GM12878 (cell line): Measurements from ENCODE around the gene LDLRAD3. TPM values are rescaled to one million over a fixed set of nuclear protein-coding genes. Genes with fewer than 3 reads are reported as not detected.

ENCODE experiments used
- ATAC-seq: fragments of 200-7000 bp; cut with Tn5 transposase; 3 replicates; pipeline ENCODE4 v1.9.1; 2020; ENCODE audit warnings: mild to moderate bottlenecking, moderate library complexity
- BruUV-seq: library from RNA; stranded (reverse); fragments of 400-500 nt; replicated peaks from 2 replicates; lab custom pipeline; 2021; lab: Mats Ljungman, UMichigan
- CTCF ChIA-PET: fragments of 300-600 bp; sonication (Branson Sonifier 250); formaldehyde crosslinking; extraction: SDS; loops from one replicate; lab custom pipeline; 2021; ENCODE audit warnings: inconsistent platforms; lab: Yijun Ruan, JAX
- POLR2A ChIA-PET: fragments of 350-600 bp; formaldehyde crosslinking; extraction: SDS; loops from one replicate; lab custom pipeline; 2021; ENCODE audit warnings: inconsistent platforms; lab: Charles Lee
- RAD21 ChIA-PET: fragments of 300-600 bp; sonication (Branson Sonifier 250); formaldehyde crosslinking; loops from one replicate; lab custom pipeline; 2023; ENCODE audit warnings: antibody characterized with exemption; ENCODE audit not compliant: unreplicated experiment; lab: Charles Lee
- SMC1A ChIA-PET: fragments of 300-600 bp; sonication (Branson Sonifier 250); formaldehyde crosslinking; loops from one replicate; lab custom pipeline; 2023; ENCODE audit not compliant: unreplicated experiment, uncharacterized antibody; lab: Charles Lee
- DNase-seq: peaks from one replicate; pipeline ENCODE4 v3.0.0-alpha.2; 2011; ENCODE audit warnings: low read depth, low spot score
- FAIRE-seq: peaks from 3 replicates; lab custom pipeline; 2011; peaks lifted over from hg19 to GRCh38; lab: Jason Lieb, UNC
- H2AFZ ChIP-seq: 2 replicates; pipeline ENCODE4 v1.6.0; 2011; ENCODE audit warnings: low read depth, low read length, control low read depth; ENCODE audit not compliant: control insufficient read depth
- H3K27ac ChIP-seq: 2 replicates; pipeline ENCODE4 v1.5.1; 2011; ENCODE audit warnings: control low read depth; ENCODE audit not compliant: control insufficient read depth, insufficient read depth
- H3K27me3 ChIP-seq, 2 experiments: replicated peaks in 1 of 2; 2 replicates each; pipeline versions ENCODE4 v1.6.0 to v1.6.1; 2011; ENCODE audit warnings: low read length in 1 of 2; ENCODE audit not compliant: control insufficient read depth in 2 of 2, insufficient read depth in 2 of 2
- H3K36me3 ChIP-seq, 2 experiments: 2 replicates each; pipeline ENCODE4 v1.5.1; 2011; ENCODE audit warnings: low read length in 1 of 2; ENCODE audit not compliant: control insufficient read depth in 2 of 2, insufficient read depth in 2 of 2
- H3K4me1 ChIP-seq: 2 replicates; pipeline ENCODE4 v1.6.1; 2011; ENCODE audit warnings: mild to moderate bottlenecking, low read length, moderate library complexity, mixed read lengths; ENCODE audit not compliant: control insufficient read depth, insufficient read depth
- H3K4me2 ChIP-seq: 2 replicates; pipeline ENCODE4 v1.6.0; 2011; ENCODE audit warnings: control low read depth; ENCODE audit not compliant: control insufficient read depth, insufficient read depth
- H3K4me3 ChIP-seq: fragments of 200-600 bp; sonication (generic); 2 replicates; pipeline ENCODE4 v1.5.1; 2016
- H3K79me2 ChIP-seq: 2 replicates; pipeline ENCODE4 v1.6.0; 2011; ENCODE audit warnings: low read length; ENCODE audit not compliant: control insufficient read depth, insufficient read depth
- H3K9ac ChIP-seq: 2 replicates; pipeline ENCODE4 v1.8.0; 2011; ENCODE audit warnings: low read length, control low read depth, mixed read lengths; ENCODE audit not compliant: control insufficient read depth, insufficient read depth
- H3K9me3 ChIP-seq: replicated peaks from 3 replicates; pipeline ENCODE4 v1.5.1; 2011; ENCODE audit warnings: mild to moderate bottlenecking, low read length; ENCODE audit not compliant: control insufficient read depth, insufficient read depth
- H4K20me1 ChIP-seq: 2 replicates; pipeline ENCODE4 v1.6.0; 2011; ENCODE audit not compliant: control insufficient read depth, insufficient read depth
- JUNB ChIP-seq: IDR thresholded peaks from 2 replicates; pipeline ENCODE4 v1.6.1; 2016; ENCODE audit warnings: antibody characterized with exemption, mild to moderate bottlenecking
- MLLT1 ChIP-seq: fragments of 450-650 bp; IDR thresholded peaks from 2 replicates; pipeline ENCODE4 v1.6.1; 2016; ENCODE audit warnings: mild to moderate bottlenecking
- NFXL1 ChIP-seq: fragments of 450-650 bp; IDR thresholded peaks from 2 replicates; pipeline ENCODE4 v1.6.1; 2017; ENCODE audit warnings: antibody characterized with exemption, mild to moderate bottlenecking, borderline replicate concordance
- POLR2AphosphoS5 ChIP-seq: IDR thresholded peaks from 2 replicates; pipeline ENCODE4 v1.6.1; 2011; ENCODE audit warnings: mild to moderate bottlenecking, low read length, inconsistent platforms
- POU2F2 ChIP-seq: IDR thresholded peaks from 3 replicates; pipeline ENCODE4 v1.6.1; 2011; ENCODE audit warnings: low read depth, mild to moderate bottlenecking, low read length, borderline replicate concordance
- RAD21 ChIP-seq: IDR thresholded peaks from 2 replicates; pipeline ENCODE4 v1.6.1; 2011; ENCODE audit warnings: mild to moderate bottlenecking, low read depth, low read length, moderate library complexity; ENCODE audit not compliant: insufficient read depth
- RUNX3 ChIP-seq: IDR thresholded peaks from 2 replicates; pipeline ENCODE4 v1.6.1; 2012; ENCODE audit warnings: low read length, inconsistent platforms
- SPI1 ChIP-seq: IDR thresholded peaks from 2 replicates; pipeline ENCODE4 v1.6.1; 2011; ENCODE audit warnings: low read depth, mild to moderate bottlenecking, low read length, moderate library complexity, borderline replicate concordance; ENCODE audit not compliant: insufficient read depth
- TCF7 ChIP-seq: IDR thresholded peaks from 2 replicates; pipeline ENCODE4 v1.6.1; 2014; ENCODE audit warnings: antibody characterized with exemption, borderline replicate concordance
- YY1 ChIP-seq: IDR thresholded peaks from 2 replicates; pipeline ENCODE4 v1.6.1; 2011; ENCODE audit warnings: low read depth, mild to moderate bottlenecking, low read length
- WGBS: methylation state at CpG from one replicate; pipeline ENCODE4 v1.1.6; 2016; ENCODE audit warnings: low lambda C conversion rate; ENCODE audit not compliant: insufficient replicate concordance, insufficient coverage; ENCODE audit errors: missing lambda C conversion rate; 5-methylcytosine and 5-hydroxymethylcytosine counted together
- in situ Hi-C: fragments of 300-500 bp; cut with MboI; formaldehyde crosslinking; loops from 9 replicates; pipeline ENCODE4 v1.14.3; 2018; ENCODE audit warnings: mixed read lengths
- intact Hi-C: fragments of 100-400 bp; cut with micrococcal nuclease; formaldehyde crosslinking; loops from one replicate; pipeline ENCODE4 v1.14.2; 2022; ENCODE audit not compliant: unreplicated experiment
- polyA plus RNA-seq, 11 experiments: library from polyadenylated mRNA; depleted of rRNA in 4 of 11; unstranded in 6 of 11; stranded (reverse) in 5 of 11; fragments of >200 nt; fragmentation: Nextera tagmentation in 4 of 11; fragmentation: Illumina TruSeq in 1 of 11; extraction: Ambion mirVana in 4 of 11; extraction: Trizol in 1 of 11; gene quantifications; 1 replicate in 1 of 11; 2 replicates in 10 of 11; pipeline versions ENCODE4 v1.2.1 to v1.2.3, GENCODE V29; 2011 to 2016; ENCODE audit warnings: inconsistent platforms in 2 of 11, missing spikeins in 2 of 11, low read depth in 1 of 11
- total RNA-seq, 4 experiments: library from RNA; depleted of rRNA in 3 of 4; stranded (reverse); fragments of >200 nt in 3 of 4; fragmentation: Illumina TruSeq in 1 of 4; extraction: Trizol in 1 of 4; gene quantifications; 2 replicates each; pipeline versions ENCODE4 v1.2.1 to v1.2.3, GENCODE V29; 2013 to 2021

LDLRAD3 gene
- total and polyA plus RNA-seq, 10 of the 15 experiments (the other 5 are each of a cell fraction or from before 2014, with no cell fraction given) = 2.5 to 17.2 (median 10.7) TPM

GRCh38 chr11:35955636-35956035, 11.8 kb downstream of the LDLRAD3 start:
- H3K36me3 ChIP-seq = no peaks in the 10 kb centered on the region
- POLR2A ChIA-PET = no interaction called here
- ATAC-seq (no peak), FAIRE-seq (no peak), DNase-seq (no peak)
- no peak overlapping the region for H3K9ac ChIP-seq
- no peak overlapping the region for H3K4me3 ChIP-seq
- CTCF ChIA-PET = no interaction called here
- in situ Hi-C loops (no loop called here), intact Hi-C loops (no loop called here)
- RAD21 ChIA-PET = no interaction called here
- TF ChIP-seq SPI1 (peak; percentile 34; the same call in 1 of the 2 replicates), TCF7 (no peak)
- H3K9me3 ChIP-seq = no peaks in the 10 kb centered on the region
- H3K27ac ChIP-seq = no peak overlapping the region
- H4K20me1 ChIP-seq = no peaks in the 10 kb centered on the region
- no TSS peak for BruUV-seq
- H2AFZ ChIP-seq = no peak overlapping the region
- H3K79me2 ChIP-seq = no peaks in the 10 kb centered on the region
- no peak overlapping the region for H3K4me2 ChIP-seq
- no peaks in the 10 kb centered on the region for H3K4me1 ChIP-seq
- H3K27me3 ChIP-seq = no peaks in the 10 kb centered on the region
- SMC1A ChIA-PET = interaction anchor here (0.9 to 1.5 kb wide), 4 partner anchors 16 to 39 kb away, joined by 3 to 4 read pairs (median 3); no protein-coding TSS in a partner anchor

GRCh38 chr11:35962369-35963138, 18.7 kb downstream of the LDLRAD3 start:
- Histone ChIP-seq H3K9ac (no peak overlapping the region), H3K27ac (no peak overlapping the region), H3K4me3 (no peak overlapping the region), H3K27me3 (no peaks in the 10 kb centered on the region), H3K4me1 (peaks cover 10% of the 10 kb centered on the region), H2AFZ (no peak overlapping the region), H4K20me1 (no peaks in the 10 kb centered on the region), H3K9me3 (peaks cover 4% of the 10 kb centered on the region; the same call in 2 of the 3 replicates), H3K79me2 (no peaks in the 10 kb centered on the region), H3K4me2 (no peak overlapping the region), H3K36me3 (no peaks in the 10 kb centered on the region)
- ATAC-seq (peak; percentile 65), FAIRE-seq (no peak), DNase-seq (no peak)
- RAD21 ChIA-PET = no interaction called here
- BruUV-seq = no TSS peak
- SMC1A ChIA-PET = interaction anchor here (1.1 to 1.5 kb wide), 2 partner anchors 10 kb away, joined by 3 to 4 read pairs; no protein-coding TSS in a partner anchor
- 0 out of 2 replicates have a peak, but pooled peaks have one; percentile 10 for TF ChIP-seq JUNB
- TF ChIP-seq POU2F2 = 0 out of 3 replicates have a peak, but pooled peaks have one; percentile 41
- TF ChIP-seq YY1 = no peak
- TF ChIP-seq NFXL1 = no peak
- TF ChIP-seq RUNX3 = peak; percentile 82
- no peak for TF ChIP-seq RAD21
- TF ChIP-seq TCF7 = 0 out of 2 replicates have a peak, but pooled peaks have one; percentile 10
- TF ChIP-seq POLR2AphosphoS5 = no peak
- peak; percentile 92 for TF ChIP-seq MLLT1
- intact Hi-C loops (no loop called here), in situ Hi-C loops (no loop called here)
- 1% methylated on average over 8 of the region's 8 CpGs for WGBS
- CTCF ChIA-PET = interaction anchor here (0.7 kb wide), 1 partner anchor 88 kb away, joined by 4 read pairs; no protein-coding TSS in a partner anchor
- POLR2A ChIA-PET = interaction anchor here (0.7 kb wide), 1 partner anchor 59 kb away, joined by 4 read pairs; no protein-coding TSS in a partner anchor
